Activated CD4-positive, alpha-beta T cell treated with anti-CD3 and anti-CD28 coated beads, Interleukin-2, Interleukin-4, amounts not matched to agents 100 ng/mL and 50 ng/mL, durations not matched to agents 16 hours and 8 hours (primary cell): ENCODE data around the gene GPR89B.
"Not testable (repeated sequence)": the region's sequence is repeated elsewhere in the genome, so short reads cannot be mapped to it uniquely, and the experiment has no call there.

Experiments used
- DNase-seq: peaks from one replicate; pipeline ENCODE4 v3.0.0-alpha.2; 2020; ENCODE audit warnings: low spot score

GPR89B gene

GRCh38 chr1:147928236-147929132 is at the start of gene GPR89B:
TSS of gene GPR89B (plus strand) at chr1:147928420. CDS start at chr1:147928537, 117 bp downstream.
- DNase-seq = peak; percentile 94

- no peak for DNase-seq
These were observed 48.3 kb upstream of the GPR89B start for GRCh38 chr1:147879911-147880310.

GRCh38 chr1:147882535-147882934 is 45.7 kb upstream of the GPR89B start:
- no peak for DNase-seq

- peak; percentile 53 for DNase-seq
These were observed 37.9 kb upstream of the GPR89B start for GRCh38 chr1:147890177-147890790.

- DNase-seq = no peak
These were observed 37.1 kb upstream of the GPR89B start for GRCh38 chr1:147891088-147891487.

GRCh38 chr1:147892216-147892615 is 36.0 kb upstream of the GPR89B start:
- no peak for DNase-seq

GRCh38 chr1:147892731-147893214 is 35.4 kb upstream of the GPR89B start:
- peak; percentile 48 for DNase-seq

GRCh38 chr1:147895123-147895522 is 33.1 kb upstream of the GPR89B start:
- DNase-seq = no peak

- DNase-seq = no peak
These were observed 31.0 kb upstream of the GPR89B start for GRCh38 chr1:147897029-147897752.

GRCh38 chr1:147897789-147898188 is 30.4 kb upstream of the GPR89B start:
- no peak for DNase-seq

- DNase-seq = no peak
These were observed 25.9 kb upstream of the GPR89B start, which contains the start of gene GJA8 for GRCh38 chr1:147902253-147902845. TSS of gene GJA8 (plus strand) at chr1:147902795. CDS start at chr1:147907956, 5,161 bp downstream.

- peak; percentile 27 for DNase-seq
These were observed 23.5 kb upstream of the GPR89B start for GRCh38 chr1:147904726-147905125.

GRCh38 chr1:147907786-147908509 is 20.3 kb upstream of the GPR89B start:
- DNase-seq = no peak

- DNase-seq = no peak
These were observed 15.7 kb upstream of the GPR89B start for GRCh38 chr1:147912553-147912952.

GRCh38 chr1:147913362-147913942 is 14.8 kb upstream of the GPR89B start:
- DNase-seq = no peak

- no peak for DNase-seq
These were observed 8.3 kb upstream of the GPR89B start for GRCh38 chr1:147919896-147920295.

GRCh38 chr1:147924813-147925212 is 3.4 kb upstream of the GPR89B start:
- DNase-seq = peak; percentile 26

GRCh38 chr1:147927215-147927614 is 1.0 kb upstream of the GPR89B start:
- not testable (repeated sequence) for DNase-seq

GRCh38 chr1:147927689-147928088 is 531 bp upstream of the GPR89B start:
- DNase-seq = not testable (repeated sequence)

GRCh38 chr1:147931137-147931536 is 2.9 kb downstream of the GPR89B start:
- DNase-seq = not testable (repeated sequence)

GRCh38 chr1:147935296-147935695 is 7.1 kb downstream of the GPR89B start:
- not testable (repeated sequence) for DNase-seq
